Measurements from ENCODE around the gene TNFAIP2.

GRCh38 chr14:103115845-103116572, 7.3 kb upstream of the TNFAIP2 start:
- TF ChIP-seq CTCF (IDR thresholded peaks at IDR 0.05) (no peak), POLR2A (IDR thresholded peaks at IDR 0.05) (no peak)

Data from thyroid gland (tissue), 4 donors.